ENCODE measurements around the gene SOAT1.
"Not testable (repeated sequence)": the region's sequence is repeated elsewhere in the genome, so short reads cannot be mapped to it uniquely, and the experiment has no call there.

Gene SOAT1

GRCh38 chr1:179293340-179294327, at the start of gene SOAT1:
SOAT1 (plus strand) TSS chr1:179293797; CDS start chr1:179302685, 8,888 bp downstream.
- peak; percentile 95 to 99 (median 96) for DNase-seq

GRCh38 chr1:179245426-179245825, 48.2 kb upstream of the SOAT1 start:
- not testable (repeated sequence) for DNase-seq

- no peak for DNase-seq
Observed at GRCh38 chr1:179247923-179248322, 45.7 kb upstream of the SOAT1 start.

GRCh38 chr1:179251675-179252074, 41.9 kb upstream of the SOAT1 start:
- peak; percentile 9 to 70 (median 41) for DNase-seq

- no peak for DNase-seq
Observed at GRCh38 chr1:179252606-179253005, 41.0 kb upstream of the SOAT1 start.

GRCh38 chr1:179253286-179253972, 40.2 kb upstream of the SOAT1 start:
- DNase-seq = no peak

- DNase-seq = no peak
Observed at GRCh38 chr1:179262183-179262582, 31.4 kb upstream of the SOAT1 start.

- no peak for DNase-seq
Observed at GRCh38 chr1:179263121-179263520, 30.5 kb upstream of the SOAT1 start.

GRCh38 chr1:179264507-179264906, 29.1 kb upstream of the SOAT1 start:
- no peak for DNase-seq

- DNase-seq = no peak
Observed at GRCh38 chr1:179269071-179269470, 24.5 kb upstream of the SOAT1 start.

- not testable (repeated sequence) for DNase-seq
Observed at GRCh38 chr1:179274424-179274823, 19.2 kb upstream of the SOAT1 start.

- no peak for DNase-seq
Observed at GRCh38 chr1:179278920-179279319, 14.7 kb upstream of the SOAT1 start.

GRCh38 chr1:179283992-179284391, 9.6 kb upstream of the SOAT1 start:
- no peak for DNase-seq

GRCh38 chr1:179287946-179288345, 5.7 kb upstream of the SOAT1 start:
- DNase-seq = no peak

- no peak for DNase-seq
Observed at GRCh38 chr1:179288977-179289376, 4.6 kb upstream of the SOAT1 start.

- DNase-seq = no peak
Observed at GRCh38 chr1:179295164-179295755, 1.7 kb downstream of the SOAT1 start.

GRCh38 chr1:179296356-179297104, 2.9 kb downstream of the SOAT1 start:
- DNase-seq = no peak

GRCh38 chr1:179297105-179297378, 3.4 kb downstream of the SOAT1 start:
- no peak for DNase-seq

- no peak for DNase-seq
Observed at GRCh38 chr1:179298952-179299351, 5.4 kb downstream of the SOAT1 start.

GRCh38 chr1:179300112-179300511, 6.5 kb downstream of the SOAT1 start:
- no peak for DNase-seq

GRCh38 chr1:179302070-179302469, 8.5 kb downstream of the SOAT1 start:
- DNase-seq = no peak

- peak in 1 of 3 experiments; percentile 97 for DNase-seq
Observed at GRCh38 chr1:179303200-179303785, 9.7 kb downstream of the SOAT1 start.

GRCh38 chr1:179305450-179305849, 11.9 kb downstream of the SOAT1 start:
- DNase-seq = no peak

Measured in NCI-H1417 (cell line).